NCI-H187 treated with DMSO at 0.1 percent for 48 hours (cell line): ENCODE measurements around the gene SERHL2.
"Not testable (repeated sequence)": the region's sequence is repeated elsewhere in the genome, so short reads cannot be mapped to it uniquely, and the experiment has no call there.

Experiments
- DNase-seq: peaks from one replicate; lab custom pipeline; 2025; lab: John Stamatoyannopoulos, UW

Gene SERHL2

DNA sequence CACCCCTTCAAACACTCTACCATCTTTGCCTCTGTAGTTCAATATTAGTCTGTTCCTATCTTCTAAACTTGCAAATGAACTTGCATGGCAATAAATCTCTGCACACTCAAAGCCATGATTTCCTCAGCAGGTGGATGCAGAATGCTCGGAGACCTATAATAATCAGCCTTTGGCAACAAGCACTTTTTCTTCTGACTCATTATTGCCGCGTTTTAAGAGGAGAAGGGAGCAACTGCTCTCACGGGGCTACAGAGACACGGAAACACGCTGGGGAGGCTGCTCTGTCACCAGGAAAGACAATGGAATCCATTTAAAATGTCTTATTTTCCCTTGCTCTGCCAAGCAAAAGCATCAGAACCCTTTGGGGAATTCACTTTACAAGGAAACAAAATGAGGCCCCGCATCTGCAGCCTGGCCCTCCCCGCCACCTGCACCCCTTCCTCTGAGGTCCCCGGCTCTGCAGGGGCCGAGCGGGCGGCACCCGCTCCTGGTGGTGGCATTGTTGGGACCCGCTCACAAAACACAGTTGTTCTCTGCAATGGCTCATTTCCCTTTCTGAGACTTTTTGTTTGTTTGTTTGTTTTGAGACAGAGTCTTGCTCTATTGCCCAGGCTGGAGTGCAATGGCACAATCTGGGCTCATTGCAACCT is 18.5 kb upstream of the SERHL2 start:
- not testable (repeated sequence) for DNase-seq

DNA sequence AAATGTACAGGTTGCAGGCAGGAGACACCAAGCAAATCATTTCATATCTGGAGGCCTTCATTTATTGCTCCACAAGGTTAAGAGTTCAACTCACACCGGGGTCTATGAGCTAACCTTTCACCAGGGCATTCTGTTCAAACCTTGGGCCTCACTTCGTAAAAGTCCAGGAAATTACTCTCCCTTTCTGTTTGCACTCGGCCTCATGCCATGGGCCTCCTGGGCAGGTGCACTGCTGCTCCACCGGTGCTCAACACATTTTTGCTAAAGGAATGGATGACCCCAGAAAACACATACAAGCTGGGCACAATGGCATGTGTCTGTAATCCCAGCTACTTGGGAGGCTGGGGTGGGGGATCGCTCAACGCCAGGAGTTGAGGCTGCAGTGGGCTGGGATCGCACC is 17.6 kb upstream of the SERHL2 start:
- no peak for DNase-seq

DNA sequence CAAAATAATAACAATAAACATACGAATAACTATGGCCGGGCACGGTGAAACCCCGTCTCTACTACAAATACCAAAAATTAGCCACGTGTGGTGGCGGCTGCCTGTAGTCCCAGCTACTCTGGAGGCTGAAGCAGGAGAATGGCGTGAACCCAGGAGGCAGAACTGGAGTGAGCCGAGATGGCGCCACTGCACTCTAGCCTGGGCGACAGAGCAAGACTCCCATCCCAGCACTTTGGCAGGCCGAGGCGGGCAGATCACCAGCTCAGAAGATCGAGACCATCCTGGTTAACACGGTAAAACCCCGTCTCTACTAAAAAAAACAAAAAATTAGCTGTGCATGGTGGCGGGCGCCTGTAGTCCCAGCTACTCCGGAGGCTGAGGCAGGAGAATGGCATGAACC is 17.1 kb upstream of the SERHL2 start:
- DNase-seq, result not testable (repeated sequence)

DNA sequence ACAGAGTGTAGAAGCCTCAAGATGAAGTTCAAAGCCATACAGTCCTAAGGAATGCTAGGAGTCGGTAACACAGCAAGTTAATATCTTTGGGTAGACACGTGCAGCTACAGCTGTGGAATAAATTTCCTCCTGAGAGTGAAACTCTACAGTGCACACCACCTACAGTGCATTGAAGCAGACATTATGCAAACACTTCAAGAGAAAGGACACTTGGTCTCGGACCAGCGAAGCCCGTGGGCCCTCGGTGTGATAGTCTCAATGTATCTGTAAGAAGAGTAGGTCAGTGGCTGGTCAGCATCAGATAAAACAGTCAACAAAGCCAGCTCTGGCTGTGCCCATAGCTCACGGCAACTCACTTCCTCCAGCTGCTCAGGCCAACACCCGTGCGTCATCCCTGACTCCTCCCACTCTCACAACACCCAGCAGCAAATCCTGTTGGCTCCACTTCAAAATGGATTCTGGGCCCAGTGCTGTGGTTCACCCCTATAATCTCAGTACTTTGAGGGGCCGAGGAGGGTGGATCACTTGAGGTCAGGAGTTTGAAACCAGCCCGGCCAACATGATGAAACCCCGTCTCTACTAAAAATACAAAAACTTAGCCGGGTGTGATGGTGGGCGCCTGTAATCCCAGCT is 16.4 kb upstream of the SERHL2 start:
- not testable (repeated sequence) for DNase-seq

DNA sequence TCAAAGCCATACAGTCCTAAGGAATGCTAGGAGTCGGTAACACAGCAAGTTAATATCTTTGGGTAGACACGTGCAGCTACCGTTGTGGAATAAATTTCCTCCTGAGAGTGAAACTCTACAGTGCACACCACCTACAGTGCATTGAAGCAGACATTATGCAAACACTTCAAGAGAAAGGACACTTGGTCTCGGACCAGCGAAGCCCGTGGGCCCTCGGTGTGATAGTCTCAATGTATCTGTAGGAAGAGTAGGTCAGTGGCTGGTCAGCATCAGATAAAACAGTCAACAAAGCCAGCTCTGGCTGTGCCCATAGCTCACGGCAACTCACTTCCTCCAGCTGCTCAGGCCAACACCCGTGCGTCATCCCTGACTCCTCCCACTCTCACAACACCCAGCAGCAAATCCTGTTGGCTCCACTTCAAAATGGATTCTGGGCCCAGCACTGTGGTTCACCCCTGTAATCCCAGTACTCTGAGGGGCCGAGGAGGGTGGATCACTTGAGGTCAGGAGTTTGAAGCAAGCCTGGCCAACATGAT is 14.5 kb upstream of the SERHL2 start:
- DNase-seq, result not testable (repeated sequence)

DNA sequence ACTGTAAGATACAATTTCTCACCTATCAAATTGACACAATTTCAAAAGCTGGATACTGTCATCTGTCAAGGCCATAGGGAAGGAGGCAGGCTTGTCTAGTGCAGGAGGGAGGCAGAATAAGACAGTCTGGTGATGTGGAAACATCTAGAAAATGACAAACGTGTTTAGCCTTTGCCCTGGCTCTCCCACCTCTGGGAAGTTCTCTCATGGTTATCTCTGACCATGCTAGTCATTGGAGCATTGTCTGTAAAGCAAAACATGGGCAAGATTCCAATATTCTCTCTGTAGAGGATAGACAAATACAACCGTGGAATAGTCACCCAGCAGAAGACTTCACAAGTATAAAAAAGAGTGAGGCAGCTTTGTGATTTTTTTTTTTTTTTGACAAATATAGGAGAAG is 9.1 kb upstream of the SERHL2 start:
- DNase-seq, result no peak

DNA sequence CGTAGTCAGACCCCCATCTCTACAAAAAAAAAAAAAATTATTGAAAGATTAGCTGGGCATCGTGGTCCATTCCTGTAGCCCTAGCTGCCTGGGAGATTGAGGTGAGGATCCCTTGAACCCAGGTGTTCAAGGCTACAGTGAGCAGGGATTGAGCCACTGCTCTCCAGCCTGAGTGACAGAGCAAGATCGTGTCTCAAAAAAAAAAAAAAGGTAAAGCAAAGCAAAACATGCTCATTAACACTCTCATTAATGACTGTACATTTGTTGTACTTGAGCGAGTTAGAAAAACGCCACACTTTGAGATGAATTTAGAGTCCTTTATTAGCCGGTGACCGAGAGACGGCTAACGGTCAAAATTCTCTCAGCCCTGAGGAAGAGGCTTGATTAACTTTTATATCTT is 6.2 kb upstream of the SERHL2 start:
- DNase-seq, result no peak

DNA sequence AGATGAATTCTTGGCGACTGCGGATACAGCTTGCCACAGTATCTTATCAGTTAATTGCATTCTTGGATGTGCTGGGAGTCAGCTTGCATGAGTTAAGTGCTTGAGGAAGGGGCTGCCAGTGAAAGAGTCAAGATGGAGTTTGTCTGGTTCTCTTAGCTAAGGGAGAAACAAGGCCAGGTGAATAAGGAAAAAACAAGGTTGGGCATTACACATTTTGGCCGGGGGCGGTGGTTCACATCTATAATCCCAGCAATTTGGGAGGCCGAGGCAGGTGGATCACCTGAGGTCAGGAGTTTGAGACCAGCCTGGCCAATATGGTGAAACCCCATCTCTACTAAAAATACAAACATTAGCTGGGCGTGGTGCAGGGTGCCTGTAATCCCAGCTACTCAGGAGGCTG is 5.6 kb upstream of the SERHL2 start:
- DNase-seq, result not testable (repeated sequence)

DNA sequence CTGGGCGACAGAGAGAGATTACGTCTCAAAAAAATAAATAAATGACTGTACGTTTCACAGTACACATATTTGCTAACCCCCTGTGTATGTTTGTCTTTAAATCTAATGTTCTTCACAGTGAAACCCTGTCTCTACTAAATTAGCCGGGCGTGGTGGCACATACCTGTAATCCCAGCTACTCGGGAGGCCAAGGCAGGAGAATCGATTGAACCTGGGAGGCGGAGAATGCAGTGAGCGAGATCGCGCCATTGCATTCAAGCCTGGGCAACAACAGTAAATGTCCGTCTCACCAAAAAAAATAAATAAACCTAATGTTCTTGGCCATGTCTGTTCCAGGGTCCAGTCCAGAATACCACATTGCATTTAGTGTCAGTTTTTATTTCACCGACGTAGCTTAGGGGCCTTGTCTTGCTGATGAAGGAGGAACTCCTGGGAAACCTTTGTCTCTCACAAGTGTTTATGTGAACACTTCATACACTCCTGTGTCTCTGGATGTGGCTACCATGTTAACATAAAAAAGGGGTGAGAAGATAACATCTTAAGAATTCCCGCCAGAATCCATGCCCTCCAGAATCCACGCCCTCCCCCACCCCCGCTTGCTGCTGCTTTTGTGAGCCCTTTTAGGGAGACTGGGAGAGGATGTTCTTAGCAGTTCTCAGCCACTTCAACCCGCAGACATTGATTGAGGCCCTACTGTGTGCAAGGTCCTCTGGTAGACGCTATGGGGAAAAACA is 5.0 kb upstream of the SERHL2 start:
- no peak for DNase-seq

DNA sequence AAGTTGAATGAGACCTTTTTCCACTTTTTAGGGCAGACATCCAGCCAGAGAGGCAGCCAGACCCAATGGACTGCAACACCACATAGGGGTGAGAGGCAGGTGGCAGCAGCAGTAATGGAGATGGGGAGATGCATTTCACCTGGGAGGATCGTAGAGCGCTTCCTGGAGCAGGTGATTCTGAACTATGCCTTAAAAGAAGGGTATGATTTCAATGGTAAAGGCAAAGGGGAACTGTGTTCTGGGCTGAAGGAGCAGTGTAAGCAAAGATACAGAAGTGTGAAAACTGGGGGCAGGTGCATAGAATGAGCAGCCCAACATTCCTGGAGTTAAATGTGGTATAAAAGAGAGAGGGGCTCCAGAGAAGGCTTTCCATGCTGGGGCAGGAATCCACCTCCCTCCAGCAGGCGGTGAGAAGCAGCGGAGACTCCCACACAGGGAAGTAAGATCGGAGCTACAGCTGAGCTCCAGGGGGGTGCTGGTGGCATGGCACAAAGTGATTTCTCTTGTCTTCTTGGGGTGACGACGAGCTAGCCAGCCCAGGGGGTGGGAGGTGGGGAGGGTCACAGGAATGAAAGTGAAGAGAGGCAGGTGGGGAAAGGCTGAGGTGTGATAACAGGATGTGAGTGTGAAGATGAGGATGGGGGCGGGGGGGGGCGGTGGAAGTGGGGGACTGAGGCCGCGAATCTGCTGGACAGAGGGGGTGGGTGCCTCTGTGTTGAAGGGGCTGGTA is 4.3 kb upstream of the SERHL2 start:
- DNase-seq, result no peak

DNA sequence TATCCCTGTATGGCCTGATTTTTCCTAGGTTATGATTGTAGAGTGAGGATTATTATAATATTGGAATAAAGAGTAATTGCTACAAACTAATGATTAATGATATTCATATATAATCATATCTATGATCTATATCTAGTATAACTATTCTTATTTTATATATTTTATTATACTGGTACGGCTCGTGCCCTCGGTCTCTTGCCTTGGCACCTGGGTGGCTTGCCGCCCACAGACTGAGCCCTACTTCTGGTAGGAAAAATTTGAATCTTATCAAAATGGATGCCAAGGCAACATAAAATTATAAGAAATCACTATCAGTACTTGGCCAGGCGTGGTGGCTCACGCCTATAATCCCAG is 1.5 kb upstream of the SERHL2 start:
- not testable (repeated sequence) for DNase-seq

DNA sequence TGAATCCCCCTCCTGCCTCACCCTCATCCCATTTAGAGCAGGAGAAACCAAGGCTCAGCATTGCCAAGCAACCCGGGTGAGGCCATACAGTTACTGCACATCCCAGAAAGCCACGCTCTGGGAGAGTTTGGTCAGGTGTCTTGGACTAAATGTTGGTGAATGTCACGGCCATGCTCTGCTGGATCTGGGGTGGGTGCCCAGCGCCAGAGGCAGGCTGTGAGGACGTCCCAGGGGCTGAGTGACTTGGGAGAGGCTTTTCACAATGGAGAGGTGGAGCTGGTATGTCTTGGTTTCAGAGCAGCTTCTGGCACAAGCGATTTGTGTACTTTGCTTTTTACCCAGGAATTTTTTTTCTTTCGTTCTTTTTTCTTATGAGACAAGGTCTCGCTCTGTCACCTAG is 6.6 kb downstream of the SERHL2 start:
- DNase-seq, result no peak

DNA sequence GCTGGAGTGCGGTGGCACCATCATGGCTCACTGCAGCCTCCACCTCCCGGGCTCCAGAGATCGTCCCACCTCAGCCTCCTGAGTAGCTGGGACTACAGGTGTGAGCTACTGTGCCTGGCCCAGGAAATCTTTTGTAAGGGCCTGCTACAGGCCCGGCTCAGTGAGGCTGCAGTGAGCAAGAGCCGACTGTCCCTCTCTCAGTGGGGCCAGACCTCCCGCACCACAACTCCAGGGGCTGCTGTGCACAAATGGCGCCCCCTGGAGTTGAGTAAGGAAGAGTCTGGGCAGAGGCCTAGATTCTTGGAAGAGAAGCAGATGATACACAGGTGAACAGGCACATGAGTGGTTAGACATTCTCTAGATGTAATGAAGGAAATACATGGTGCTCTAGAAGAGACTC is 7.0 kb downstream of the SERHL2 start:
- no peak for DNase-seq

DNA sequence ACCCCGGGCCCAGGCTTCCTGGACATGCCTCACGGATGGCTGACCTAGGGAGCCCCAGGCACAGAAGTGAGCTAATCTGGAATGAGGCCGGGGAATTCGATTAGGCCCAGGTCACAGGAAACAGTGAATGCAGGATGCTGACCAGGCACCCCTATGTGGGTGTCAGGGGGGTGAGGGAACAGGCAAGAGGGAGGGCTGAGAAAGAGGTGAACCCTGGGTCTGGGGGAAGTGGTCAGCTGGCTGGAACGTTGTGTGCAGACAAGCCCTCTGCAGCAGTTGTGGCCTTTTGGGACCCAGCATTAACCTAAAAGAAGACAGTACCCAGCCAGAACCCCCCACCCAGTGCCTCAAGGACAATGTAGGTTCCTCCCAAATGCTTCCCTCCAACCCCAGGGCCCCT is 8.1 kb downstream of the SERHL2 start:
- no peak for DNase-seq

DNA sequence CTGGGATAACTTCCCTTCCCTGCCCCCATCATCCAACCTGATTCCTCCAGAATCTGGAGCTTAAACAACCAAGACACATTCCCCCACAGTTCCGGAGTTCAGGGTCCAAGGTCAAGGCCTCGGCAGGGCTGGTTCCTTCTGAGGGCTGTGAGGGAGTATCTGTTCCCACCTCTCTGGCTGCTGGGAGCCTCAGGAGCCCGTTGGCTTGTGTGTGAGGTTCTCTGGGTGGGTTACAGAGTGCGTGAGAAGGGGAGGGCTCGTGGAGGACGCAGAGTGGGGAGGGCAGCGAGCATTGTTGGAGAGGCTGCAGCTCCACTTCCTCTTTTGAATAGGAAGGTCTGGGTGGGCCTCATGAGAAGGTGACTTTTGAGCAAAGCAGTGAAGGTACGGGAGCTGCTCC is 8.5 kb downstream of the SERHL2 start:
- no peak for DNase-seq

DNA sequence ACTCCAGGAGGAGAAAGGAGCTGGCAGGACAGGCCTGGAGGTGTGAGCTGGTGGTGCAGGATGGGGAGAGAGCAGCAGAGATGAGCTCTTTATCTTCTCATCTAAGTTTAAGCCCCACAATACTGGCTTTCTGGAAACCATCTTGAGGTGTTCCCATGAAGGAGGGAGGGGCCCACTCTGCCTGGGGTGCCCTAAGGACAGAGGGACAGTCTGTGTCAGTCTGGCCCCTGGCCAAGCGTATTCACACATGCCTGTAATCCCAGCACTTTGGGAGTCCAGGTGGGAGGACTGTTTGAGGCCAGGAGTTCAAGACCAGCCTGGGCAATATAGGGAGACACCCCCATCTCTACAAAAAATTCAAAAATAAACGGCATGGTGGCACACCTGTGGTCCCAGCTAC is 8.9 kb downstream of the SERHL2 start:
- DNase-seq, result no peak

DNA sequence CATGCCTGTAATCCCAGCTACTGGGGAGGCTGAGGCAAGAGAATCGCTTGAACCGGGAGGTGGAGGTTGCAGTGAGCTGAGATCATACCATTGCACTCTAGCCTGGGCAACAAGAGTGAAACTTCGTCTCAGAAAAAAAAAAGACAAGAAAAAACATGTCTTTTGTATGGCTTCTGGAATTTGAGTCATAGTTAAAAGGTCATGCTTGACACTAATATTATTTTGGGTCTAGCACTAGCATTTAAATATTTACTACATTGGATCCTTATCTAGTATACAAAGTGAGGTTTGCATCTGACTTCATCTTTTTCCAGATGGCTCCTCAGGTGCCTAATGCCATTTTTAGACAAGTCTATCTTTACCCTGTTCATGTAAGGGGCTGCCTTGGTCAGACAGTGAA is 10.2 kb downstream of the SERHL2 start:
- not testable (repeated sequence) for DNase-seq

DNA sequence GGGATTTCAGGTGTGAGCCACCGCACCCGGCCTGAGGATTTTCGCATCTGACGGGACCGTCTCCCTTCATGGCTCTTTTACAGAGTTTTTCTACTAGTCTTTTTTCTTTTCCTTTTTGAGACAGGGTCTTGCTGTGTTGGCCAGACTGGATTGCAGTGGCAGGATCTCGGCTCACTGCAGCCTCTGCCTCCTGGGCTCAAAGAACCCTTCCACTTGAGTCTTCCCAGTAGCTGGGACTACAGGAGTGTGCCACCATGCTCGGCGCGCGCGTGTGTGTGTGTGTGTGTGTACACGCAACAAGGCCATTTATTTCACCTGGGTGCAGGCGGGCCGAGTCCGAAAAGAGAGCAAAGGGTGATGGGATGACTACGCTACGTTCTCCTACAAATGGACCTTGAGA is 10.9 kb downstream of the SERHL2 start:
- DNase-seq, result no peak

DNA sequence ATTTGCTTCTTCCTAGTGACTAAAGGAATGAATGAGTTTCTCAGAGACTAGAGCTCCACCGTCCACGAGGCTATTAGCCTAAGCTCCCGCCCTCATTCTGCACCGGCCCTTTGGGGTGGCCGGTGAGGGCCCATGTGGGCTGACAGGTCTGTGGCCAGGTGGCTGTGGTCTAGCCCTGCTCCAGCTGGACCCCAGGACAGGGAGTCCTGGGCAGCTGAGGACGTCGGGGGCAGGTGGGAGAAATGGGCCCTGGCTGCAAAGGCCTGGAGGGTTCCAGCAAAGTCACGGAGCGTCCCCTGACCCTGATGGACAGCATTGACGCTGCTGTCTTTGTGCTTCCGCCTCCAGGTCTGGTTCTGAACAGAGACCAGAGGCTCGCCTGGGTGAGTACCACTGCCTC is 12.2 kb downstream of the SERHL2 start:
- no peak for DNase-seq

DNA sequence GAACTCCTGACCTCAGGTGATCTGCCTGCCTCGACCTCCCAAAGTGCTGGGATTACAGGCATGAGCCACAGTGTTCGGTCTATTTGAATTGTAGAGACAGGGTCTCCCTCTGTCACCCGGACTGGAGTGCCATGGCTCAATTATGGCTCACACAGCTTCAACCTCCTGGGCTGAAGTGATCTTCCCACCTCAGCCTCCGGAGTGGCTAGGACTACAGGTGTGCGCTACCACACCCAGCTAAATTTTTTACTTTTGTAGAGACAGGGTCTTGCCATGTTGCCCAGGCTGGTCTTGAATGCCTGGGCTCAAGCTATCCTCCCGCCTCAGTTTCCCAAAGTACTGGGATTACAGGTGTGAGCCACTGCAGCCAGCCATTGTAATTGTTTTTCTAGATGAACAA is 14.2 kb downstream of the SERHL2 start:
- not testable (repeated sequence) for DNase-seq

DNA sequence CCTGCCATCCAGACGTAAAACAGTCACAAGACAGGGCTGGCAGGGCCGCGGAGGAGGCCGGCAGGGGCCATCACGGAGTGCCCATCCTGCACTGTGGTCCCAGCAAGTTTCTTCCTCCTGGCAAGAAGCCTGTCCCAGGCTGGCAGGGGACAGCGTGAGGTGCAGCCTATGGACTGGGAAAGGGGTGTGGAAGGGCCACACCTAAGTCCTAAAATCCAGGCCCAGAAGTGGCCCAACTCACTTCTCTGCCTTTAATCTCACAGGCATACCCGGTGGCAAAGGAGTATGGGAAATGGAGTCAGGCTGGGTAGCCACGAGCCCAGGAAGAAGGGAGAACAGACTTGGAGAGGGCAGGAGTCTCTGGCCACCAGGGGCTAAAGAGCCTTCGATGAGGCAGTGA is 16.8 kb downstream of the SERHL2 start:
- DNase-seq, result not testable (repeated sequence)

DNA sequence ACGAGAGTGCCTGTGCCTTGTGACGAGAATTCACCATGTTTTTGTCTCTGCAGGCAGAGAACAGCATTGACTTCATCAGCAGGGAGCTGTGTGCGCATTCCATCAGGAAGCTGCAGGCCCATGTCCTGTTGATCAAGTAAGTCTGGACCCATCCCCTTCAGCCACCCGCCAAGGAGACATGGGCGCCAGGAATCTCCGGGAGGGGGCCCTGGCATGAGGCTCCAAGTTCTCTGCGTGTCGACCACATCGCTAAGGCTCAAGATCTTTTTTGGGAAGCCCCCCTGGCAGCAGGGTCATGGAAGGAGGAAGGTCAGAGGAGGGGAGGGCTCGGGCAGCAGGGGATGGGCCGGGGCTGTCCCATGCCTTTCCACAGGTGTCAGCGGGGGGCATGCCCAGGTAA is 17.3 kb downstream of the SERHL2 start:
- not testable (repeated sequence) for DNase-seq

DNA sequence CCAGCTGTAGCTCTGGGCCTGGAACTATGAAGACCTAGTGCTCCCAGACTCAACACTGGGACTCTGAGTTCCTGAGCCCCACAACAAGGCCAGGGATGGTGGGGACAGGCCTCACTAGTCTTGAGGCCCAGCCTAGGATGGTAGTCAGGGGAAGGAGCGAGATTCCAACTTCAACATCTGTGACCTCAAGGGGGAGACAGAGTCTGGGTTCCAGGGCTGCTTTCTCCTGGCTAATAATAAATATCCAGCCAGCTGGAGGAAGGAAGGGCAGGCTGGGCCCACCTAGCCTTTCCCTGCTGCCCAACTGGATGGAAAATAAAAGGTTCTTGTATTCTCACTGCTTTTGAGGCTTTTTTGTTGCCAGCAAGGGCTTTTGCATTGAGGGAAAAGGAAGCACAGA is 20.3 kb downstream of the SERHL2 start:
- DNase-seq, result not testable (repeated sequence)
